ENCODE data around the gene PTPRT.

- TF ChIP-seq CTCF (conservative IDR thresholded peaks at IDR 0.05; ENCODE audit: low read depth, low read length) (no peak), EZH2 (IDR thresholded peaks at IDR 0.05; ENCODE audit: low read length, unreplicated experiment) (no peak)
These were observed 131.6 kb downstream of the PTPRT start for GRCh38 chr20:43058077-43058476.

Data from PC-3 (cell line).